NCI-H146 (cell line): ENCODE results near the gene RHOH.

ENCODE experiments used
- DNase-seq: peaks from one replicate; lab custom pipeline; 2025; lab: John Stamatoyannopoulos, UW

The RHOH gene

DNA sequence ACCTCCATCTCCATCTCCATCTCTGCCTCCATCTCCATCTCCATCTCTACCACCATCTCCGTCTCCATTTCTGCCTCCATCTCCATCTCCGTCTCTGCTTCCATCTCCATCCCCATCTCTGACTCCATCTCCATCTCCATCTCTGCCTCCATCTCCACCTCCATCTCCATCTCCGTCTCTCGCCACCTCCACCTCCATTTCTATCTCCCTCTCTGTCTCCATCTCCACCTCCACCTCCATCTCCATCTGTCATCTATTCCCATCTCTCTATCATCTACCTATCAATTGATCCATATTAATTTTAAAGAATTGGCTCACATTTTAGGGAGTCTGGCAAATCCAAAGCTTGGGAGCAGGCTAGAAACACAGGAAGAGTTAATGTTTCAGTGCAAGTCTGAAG is 98.7 kb downstream of the RHOH start:
- no peak for DNase-seq
